HG02763 (cell line): ENCODE data around the gene SYCE3.
"Not testable (repeated sequence)": the region's sequence is repeated elsewhere in the genome, so short reads cannot be mapped to it uniquely, and the experiment has no call there.

Source experiments
- ATAC-seq: cut with Tn5 transposase; IDR thresholded peaks from one replicate; pipeline ENCODE4 v1.9.1; 2021; ENCODE audit warnings: mild to moderate bottlenecking, moderate library complexity; ENCODE audit not compliant: unreplicated experiment

The SYCE3 gene

GRCh38 chr22:50551160-50551752 is 11.5 kb downstream of the SYCE3 start:
- ATAC-seq, result no peak

DNA sequence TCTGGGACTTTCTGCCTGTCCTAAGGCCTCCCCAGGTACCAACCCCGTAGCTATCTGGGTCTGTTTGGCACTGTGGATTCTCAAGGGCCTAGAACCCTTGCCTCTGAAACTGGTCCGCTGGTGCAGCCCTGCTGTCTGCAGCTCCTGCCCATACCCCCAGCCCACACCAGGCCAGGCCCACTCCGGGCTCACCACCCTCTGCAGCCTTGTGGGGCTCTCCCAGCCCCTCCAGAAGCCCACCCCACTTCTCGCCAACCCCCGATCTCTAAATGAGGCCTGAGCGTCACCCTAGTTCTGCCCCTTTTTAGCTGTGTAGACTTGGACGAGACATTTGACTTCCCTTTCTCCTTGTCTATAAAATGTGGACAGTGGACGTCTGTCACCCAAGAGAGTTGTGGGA is 12.3 kb downstream of the SYCE3 start:
- no peak for ATAC-seq

GRCh38 chr22:50548921-50549790 is 13.6 kb downstream of the SYCE3 start:
- ATAC-seq, result no peak

DNA sequence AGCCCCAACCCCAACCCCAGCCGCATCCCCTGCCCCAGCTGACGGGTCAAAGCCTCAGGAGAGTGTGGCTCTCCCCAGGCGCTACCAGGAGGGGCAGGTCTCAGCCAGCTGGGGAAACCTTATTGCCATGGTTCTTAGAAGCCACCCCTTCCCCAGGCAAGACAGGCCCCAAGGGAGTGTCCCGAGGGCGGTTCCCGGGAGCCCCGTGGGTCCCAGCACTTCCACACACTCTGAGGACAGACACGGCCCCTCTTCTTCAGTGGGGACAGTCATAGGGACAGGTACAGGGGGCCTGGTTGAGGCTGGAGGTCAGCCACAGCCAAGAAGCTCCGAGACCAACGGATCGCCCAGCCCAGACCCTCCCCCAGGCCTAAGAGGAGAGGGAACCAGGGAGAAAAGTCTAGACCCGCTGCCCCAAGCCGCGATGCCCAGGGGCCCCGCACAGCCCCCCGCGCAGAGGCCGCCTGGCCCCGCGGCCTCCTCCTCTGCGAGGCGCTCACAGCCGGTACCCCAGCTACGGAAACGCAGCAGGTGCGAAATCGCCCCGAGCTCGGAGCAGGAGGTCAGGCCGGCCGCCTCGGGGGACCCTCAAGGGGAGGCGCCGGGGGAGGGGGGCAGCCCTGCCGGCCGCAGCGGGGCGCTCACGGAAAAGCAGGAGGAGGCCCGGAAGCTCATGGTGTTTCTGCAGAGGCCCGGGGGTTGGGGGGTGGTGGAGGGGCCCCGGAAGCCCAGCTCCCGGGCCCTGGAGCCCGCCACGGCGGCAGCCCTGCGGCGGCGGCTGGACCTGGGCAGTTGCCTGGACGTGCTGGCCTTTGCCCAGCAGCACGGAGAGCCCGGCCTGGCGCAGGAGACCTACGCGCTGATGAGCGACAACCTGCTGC is 14.4 kb downstream of the SYCE3 start:
- ATAC-seq, result no peak

DNA sequence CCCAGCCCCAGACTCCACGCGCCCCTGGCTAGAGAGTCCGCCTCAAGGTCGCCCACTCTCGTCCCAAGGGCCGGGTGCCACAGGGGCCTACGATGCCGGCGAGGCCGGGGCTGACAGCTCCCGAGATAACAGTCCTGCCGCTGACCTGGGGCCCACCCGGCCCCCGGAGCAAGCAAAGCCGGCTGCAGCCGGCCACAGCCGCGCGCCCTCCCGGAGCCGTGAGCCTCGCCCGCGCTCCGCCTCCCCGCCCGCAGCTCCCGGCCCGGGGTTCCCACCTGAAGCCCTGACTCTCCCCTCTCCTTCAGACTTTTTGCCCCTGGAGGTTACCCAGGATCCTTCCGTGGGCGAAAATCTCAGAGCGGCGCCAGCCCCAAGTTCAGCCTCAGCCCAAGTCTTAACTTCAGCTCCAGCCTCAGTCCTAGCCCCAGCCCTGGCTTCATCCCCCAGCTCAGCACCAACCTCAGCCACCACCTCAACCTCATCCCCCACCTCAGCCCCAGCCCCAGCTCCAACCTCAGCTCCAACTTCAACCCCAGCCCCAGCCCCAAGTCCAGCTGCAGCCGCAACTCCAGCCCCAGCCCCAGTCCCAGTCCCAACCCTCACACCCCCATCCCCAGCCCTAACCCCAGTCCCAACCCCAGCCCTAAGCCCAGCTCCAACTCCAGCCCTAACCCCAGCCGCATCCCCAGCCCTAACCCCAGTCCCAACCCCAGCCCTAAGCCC is 15.3 kb downstream of the SYCE3 start:
- ATAC-seq, result no peak

- ATAC-seq, result no peak
These were observed 16.1 kb downstream of the SYCE3 start for GRCh38 chr22:50546326-50547262.

DNA sequence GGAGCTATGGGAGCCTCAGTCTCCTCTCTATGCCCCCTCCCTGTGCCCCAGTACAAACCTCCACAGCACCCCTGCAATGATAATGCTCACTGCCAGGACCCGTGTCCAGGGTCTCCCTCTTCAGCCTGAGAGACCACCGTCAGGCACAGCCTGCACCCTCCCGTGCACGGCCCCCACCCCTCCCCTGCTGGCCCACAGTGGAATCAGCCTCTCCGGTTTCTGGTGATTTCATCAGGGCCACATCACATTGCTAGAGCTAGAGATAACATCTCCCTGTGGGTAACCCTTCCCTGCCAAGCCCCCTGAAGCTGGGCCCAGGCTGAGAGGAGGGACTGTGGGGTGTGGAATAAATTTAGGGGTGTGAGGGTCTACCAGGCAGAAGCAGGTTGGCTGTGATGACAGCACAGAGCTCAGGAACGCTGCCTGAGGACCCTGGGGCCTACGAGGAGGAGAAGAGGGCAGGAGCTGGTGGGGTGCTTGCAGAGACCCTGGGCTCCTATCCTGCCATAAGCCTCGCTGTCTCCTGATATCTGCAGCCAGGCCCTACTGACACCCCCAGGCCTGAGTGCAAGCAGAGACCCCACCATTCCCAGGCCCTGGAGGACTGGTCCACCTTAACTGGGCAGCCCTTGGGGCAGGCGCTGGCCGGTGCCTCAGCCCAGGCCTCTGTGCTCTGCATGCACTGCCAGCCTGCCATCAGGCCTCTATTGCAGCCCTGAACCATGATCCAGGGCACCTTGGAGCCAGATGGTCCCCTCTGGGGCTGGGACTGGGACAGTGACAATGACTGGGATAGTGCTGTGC is 17.0 kb downstream of the SYCE3 start, which contains the start of gene KLHDC7B:
Gene KLHDC7B, plus strand, starts transcription at position 378 of the 804 bp plus-strand sequence. Its CDS starts 345 bp downstream, at position 723.
- no peak for ATAC-seq

DNA sequence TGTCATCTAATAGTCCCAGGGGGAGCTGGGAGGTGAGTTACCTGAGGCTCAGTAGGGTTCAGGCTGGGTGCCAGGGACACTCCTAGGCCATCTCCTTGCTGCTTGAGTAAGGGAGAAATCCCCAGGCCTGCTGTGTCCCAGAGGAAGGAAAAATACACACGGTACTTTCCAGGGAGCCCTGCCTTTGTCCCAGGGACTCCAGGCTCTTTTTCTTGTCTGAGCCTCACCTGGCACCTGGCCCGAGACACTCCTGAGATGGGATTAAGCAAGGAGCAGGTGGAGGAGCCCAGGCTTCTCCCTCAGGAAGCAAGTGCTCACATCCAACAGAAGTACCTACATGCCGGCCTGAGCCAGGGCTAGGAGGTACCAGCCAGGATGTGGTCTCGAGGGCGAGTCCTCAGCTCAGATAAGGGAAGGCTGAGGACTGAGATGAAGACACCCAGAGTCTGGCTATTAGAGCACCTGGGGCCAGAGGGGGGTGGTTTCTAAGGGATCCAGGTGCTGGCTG is 17.9 kb downstream of the SYCE3 start:
- ATAC-seq, result no peak

DNA sequence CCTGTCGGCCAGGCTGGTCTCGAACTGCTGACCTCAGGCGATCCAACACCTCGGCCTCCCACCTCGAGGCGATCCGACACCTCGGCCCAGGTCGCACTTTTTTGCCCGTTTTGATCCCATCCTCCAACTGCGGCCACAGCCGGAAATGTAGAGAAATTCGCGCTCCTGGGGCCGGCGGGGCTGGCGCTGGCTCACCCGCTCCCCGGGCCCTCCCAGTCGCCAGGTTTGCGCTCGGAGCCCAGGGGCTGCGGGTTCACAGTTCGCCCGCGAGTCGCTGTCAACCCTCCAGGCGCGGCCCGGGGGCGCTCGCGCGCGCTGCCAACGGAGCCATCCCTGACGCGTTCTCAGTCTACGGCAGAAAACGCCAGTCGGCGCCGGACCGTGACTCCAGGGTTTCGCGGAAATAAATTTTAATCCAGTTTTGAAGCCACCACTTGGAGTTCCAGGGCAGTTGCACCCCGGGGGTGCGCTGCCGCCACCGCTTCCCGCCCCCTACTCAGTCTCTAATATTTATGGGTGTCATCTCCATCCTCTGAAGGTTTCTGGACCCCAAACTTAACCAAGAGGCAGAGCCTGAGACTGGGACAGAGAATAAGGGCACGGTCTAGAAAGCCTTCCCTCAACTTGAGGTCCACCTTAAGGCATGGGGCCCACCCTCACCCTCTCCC is 18.5 kb downstream of the SYCE3 start:
- no peak for ATAC-seq

DNA sequence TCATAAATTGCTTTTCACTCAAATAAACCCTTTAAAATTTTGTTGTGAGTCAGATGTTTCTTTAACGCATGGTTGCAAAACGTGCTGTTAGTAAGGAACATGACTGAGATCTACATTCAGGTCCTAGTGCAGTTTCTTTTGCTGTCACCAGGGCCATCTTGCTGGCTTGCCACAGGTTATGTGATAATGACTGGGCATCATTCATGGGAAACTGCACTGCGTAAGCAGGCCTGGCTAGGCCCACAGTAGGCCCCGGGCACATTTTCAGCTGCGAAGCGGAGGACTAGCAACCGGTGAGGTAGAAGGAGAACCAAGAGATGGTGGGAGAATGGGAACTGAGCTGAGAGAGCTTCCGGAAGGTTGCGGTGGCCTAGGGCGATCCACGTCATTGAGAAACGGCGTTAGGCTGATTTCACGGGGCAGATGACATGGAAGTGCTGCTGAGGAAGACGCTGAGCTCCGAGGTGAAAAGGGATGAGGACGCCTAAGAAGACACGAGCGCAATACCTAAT is 20.2 kb downstream of the SYCE3 start:
- no peak for ATAC-seq

DNA sequence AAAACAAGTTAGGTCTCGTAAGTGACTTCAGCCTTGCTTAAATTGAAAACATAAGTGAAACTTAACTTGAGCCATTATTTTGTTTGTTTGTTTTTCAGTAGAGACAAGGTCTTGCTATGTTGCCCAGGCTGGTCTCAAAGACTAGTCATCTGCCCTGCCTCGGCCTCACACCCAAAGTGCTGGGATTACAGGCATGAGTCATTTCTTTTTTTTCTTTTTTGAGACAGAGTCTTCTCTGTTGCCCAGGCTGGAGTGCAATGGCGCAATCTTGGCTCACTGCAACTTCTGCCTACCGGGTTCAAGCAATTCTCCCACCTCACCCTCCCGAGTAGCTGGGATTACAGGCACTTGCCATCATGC is 21.1 kb downstream of the SYCE3 start:
- ATAC-seq, result not testable (repeated sequence)

DNA sequence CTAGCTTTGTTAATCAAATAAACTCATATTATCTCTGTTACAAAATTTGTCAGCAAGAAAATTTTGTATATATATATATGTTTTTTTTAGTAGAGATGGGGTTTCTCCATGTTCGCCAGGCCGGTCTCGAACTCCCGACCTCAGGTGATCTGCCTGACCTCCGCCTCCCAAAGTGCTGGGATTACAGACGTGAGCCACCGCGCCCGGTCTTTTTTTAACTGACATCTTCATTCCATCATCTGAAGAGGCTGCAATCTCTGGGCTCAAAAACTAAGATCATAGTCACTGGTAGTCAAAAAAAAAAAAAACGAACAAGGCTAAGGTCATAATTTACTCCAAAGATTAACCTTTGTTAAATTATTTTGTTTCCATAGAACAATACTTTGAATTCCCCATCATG is 22.3 kb downstream of the SYCE3 start:
- ATAC-seq, result no peak

DNA sequence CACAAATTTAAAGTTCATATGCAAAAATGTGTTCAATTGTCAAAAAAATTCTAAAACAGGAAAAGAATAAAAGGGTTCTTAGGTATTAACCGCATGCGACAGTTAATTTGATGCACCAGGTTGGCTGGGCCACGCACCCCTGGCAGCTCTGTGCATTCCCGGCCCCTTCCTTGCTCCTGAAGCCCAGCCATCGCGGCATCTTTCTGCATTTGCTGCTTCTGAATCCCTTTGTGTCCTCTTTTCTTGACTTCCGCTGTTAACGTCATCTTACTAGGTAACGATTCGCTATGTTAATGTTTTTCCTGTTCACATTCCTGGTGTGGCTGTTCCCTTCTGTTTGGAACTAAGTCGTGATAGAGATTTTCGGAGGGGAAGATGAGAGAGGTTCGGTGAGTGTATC is 25.0 kb downstream of the SYCE3 start:
- no peak for ATAC-seq

DNA sequence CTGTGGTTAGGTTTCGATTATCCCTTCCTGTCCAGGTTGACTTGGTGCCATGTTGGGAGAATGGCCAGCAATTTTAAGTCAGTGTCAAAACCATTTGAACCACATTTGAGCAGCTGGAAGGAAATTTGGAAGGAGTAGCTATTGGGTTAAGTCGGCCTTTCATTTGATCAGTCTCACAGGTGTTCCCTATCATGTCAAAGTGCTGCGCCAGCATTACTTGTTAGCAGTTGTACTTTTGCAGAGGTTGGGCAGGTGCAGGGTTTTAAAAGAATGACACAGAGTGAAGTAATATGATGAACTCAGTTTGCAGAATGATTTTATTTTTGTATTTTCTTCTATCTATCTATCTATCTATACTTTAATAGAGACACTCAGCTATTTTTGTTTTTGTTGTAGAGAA is 26.5 kb downstream of the SYCE3 start:
- no peak for ATAC-seq

DNA sequence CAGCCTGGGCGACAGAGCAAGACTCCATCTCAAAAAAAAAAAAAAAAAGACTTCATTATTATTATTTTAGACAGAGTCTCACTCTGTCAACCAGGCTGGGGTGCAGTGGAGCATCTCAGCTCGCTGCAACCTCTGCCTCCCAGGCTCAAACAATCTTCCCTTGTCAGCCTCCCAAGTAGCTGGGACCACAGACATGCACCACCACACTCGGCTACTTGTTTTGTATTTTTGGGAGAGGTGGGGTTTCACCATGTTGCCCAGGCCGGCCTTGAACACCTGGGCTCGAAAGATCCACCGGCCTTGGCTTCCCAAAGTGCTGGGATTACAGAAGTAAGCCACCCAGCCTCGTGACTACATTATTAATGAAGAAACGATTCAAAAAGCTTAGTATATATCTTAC is 27.6 kb downstream of the SYCE3 start:
- ATAC-seq, result no peak

GRCh38 chr22:50533856-50534711 is 28.6 kb downstream of the SYCE3 start:
- ATAC-seq, result not testable (repeated sequence)
